ENCODE data around the gene NREP.
A peak's percentile ranks its signal among the peaks of the same experiment; 100 is the strongest.

DNA sequence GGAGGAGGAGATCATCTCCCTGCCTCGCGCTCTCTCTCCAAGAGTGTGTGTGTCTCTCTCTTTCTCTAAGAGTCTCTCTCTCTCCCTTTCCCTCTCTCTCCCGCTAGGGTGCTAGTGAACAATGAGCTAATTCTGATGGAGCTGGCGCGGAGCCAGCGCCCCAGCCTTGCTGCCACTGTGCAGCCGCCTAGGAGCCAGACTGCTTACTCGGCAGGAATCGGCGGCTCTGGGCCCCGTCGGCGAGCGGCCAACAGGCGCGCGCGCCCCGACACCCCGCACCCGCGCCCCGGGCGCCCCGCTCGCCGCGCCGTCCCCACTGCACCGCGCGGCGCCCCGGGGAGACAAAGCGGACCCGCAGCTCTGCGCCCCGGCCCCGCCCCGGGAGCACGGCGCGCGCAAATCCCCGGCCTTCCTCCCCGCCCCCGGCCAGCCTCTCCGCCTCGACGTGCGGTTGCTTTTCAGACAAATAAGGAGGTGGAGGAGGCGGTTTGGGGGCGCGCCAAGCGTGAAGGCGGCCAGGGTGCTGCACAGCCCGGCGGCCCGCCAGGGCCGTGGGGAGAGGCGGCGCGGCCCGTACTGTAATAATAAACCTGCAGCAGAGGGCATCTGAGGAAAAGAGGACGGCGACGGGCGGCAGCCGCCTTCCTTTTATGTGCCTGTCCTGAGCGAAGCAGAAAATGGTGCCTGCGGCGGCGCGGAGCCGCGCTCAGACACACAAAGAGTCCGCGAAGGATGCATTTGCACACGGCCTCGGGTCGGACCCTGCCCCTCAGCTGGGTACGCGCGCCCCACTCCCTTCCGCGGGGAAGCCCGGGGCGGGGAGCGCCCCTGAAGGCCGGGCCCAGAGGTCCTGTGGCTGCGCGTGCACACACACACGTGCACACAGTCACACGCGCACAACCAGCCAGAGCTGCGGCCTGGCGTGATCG lies 625 bp upstream of the NREP start:
- TF ChIP-seq, protein P1, sequence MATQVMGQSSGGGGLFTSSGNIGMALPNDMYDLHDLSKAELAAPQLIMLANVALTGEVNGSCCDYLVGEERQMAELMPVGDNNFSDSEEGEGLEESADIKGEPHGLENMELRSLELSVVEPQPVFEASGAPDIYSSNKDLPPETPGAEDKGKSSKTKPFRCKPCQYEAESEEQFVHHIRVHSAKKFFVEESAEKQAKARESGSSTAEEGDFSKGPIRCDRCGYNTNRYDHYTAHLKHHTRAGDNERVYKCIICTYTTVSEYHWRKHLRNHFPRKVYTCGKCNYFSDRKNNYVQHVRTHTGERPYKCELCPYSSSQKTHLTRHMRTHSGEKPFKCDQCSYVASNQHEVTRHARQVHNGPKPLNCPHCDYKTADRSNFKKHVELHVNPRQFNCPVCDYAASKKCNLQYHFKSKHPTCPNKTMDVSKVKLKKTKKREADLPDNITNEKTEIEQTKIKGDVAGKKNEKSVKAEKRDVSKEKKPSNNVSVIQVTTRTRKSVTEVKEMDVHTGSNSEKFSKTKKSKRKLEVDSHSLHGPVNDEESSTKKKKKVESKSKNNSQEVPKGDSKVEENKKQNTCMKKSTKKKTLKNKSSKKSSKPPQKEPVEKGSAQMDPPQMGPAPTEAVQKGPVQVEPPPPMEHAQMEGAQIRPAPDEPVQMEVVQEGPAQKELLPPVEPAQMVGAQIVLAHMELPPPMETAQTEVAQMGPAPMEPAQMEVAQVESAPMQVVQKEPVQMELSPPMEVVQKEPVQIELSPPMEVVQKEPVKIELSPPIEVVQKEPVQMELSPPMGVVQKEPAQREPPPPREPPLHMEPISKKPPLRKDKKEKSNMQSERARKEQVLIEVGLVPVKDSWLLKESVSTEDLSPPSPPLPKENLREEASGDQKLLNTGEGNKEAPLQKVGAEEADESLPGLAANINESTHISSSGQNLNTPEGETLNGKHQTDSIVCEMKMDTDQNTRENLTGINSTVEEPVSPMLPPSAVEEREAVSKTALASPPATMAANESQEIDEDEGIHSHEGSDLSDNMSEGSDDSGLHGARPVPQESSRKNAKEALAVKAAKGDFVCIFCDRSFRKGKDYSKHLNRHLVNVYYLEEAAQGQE (IDR thresholded peaks at IDR 0.05) = peak; percentile 15
- TF ChIP-seq, protein P2, sequence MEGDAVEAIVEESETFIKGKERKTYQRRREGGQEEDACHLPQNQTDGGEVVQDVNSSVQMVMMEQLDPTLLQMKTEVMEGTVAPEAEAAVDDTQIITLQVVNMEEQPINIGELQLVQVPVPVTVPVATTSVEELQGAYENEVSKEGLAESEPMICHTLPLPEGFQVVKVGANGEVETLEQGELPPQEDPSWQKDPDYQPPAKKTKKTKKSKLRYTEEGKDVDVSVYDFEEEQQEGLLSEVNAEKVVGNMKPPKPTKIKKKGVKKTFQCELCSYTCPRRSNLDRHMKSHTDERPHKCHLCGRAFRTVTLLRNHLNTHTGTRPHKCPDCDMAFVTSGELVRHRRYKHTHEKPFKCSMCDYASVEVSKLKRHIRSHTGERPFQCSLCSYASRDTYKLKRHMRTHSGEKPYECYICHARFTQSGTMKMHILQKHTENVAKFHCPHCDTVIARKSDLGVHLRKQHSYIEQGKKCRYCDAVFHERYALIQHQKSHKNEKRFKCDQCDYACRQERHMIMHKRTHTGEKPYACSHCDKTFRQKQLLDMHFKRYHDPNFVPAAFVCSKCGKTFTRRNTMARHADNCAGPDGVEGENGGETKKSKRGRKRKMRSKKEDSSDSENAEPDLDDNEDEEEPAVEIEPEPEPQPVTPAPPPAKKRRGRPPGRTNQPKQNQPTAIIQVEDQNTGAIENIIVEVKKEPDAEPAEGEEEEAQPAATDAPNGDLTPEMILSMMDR (IDR thresholded peaks at IDR 0.05; ENCODE audit: low read depth, low read length, missing input control) = peak; percentile 48
- TF ChIP-seq ATF3 (IDR thresholded peaks at IDR 0.05) (no peak), SP1 (IDR thresholded peaks at IDR 0.05) (peak; percentile 35), JUND (IDR thresholded peaks at IDR 0.05) (no peak), RXRA (IDR thresholded peaks at IDR 0.05) (peak in 1 of 2 donors; percentile 12), TAF1 (conservative IDR thresholded peaks at IDR 0.05) (no peak)
- TF ChIP-seq, protein P3, sequence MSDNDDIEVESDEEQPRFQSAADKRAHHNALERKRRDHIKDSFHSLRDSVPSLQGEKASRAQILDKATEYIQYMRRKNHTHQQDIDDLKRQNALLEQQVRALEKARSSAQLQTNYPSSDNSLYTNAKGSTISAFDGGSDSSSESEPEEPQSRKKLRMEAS (IDR thresholded peaks at IDR 0.05) = no peak
- TF ChIP-seq, protein P4, sequence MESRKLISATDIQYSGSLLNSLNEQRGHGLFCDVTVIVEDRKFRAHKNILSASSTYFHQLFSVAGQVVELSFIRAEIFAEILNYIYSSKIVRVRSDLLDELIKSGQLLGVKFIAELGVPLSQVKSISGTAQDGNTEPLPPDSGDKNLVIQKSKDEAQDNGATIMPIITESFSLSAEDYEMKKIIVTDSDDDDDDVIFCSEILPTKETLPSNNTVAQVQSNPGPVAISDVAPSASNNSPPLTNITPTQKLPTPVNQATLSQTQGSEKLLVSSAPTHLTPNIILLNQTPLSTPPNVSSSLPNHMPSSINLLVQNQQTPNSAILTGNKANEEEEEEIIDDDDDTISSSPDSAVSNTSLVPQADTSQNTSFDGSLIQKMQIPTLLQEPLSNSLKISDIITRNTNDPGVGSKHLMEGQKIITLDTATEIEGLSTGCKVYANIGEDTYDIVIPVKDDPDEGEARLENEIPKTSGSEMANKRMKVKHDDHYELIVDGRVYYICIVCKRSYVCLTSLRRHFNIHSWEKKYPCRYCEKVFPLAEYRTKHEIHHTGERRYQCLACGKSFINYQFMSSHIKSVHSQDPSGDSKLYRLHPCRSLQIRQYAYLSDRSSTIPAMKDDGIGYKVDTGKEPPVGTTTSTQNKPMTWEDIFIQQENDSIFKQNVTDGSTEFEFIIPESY (IDR thresholded peaks at IDR 0.05) = no peak

Data from liver (tissue), 3 donors.